GM18873 (cell line): ENCODE data around the gene RNGTT.
"Not testable (repeated sequence)": the region's sequence is repeated elsewhere in the genome, so short reads cannot be mapped to it uniquely, and the experiment has no call there.

Source experiments
- ATAC-seq: cut with Tn5 transposase; IDR thresholded peaks from one replicate; pipeline ENCODE4 v1.9.1; 2021; ENCODE audit warnings: mild to moderate bottlenecking, moderate library complexity, moderate number of reproducible peaks; ENCODE audit not compliant: unreplicated experiment, low FRiP score

The RNGTT gene

DNA sequence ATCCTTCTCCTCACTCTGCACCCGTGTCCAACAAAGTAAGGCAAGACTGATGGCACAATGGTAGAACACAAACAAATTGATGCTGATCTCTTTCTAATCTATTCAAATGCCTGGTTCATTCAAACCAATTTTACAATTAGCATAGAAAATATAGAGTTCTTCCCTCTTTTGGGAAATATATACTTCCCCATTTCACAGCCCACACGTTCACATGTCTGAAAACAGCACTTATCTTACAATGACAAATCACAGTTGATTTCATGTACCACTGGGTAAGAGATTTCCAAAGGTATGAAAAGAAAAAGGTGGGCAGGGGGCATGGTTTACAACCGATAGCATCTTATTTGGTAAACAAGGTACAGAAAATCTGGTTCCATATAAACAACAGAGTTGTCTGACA lies 137.6 kb downstream of the RNGTT start:
- ATAC-seq, result no peak

DNA sequence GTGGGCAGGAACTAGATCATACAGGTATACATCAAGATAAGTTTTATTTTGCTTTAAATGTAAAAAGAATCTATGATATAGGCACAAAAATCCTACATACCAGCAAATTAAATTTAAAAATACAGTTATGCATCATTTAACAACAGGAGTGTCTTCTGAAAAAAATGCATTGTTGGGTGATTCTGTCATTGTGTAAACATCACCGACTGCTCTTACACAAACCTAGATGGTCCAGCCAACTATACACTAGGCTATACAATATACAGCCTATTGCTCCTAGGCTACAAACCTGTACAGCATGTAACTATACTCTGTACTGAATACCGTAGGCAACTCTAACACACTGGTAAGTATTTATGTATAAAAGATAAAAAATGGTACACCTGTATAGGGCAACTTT lies 139.4 kb downstream of the RNGTT start:
- ATAC-seq, result no peak

DNA sequence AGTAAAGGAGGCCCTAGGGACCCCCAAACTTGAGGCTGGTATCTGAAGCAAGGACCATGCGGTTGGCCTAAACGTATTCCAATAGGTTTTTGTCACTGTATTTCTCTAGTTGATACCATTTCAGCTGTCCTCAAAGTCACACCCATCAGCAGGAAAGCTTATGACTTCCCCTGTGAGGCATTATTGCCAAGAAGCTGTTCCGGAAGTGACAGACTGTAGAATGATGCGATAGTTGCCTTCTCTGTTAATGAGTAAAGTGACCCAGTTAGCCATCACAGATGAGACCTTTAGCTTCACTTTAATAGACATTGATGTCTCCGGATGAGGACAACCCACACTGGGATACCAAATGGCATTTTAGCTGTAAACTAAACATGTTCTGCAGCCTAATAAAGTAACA lies 147.9 kb downstream of the RNGTT start:
- no peak for ATAC-seq

DNA sequence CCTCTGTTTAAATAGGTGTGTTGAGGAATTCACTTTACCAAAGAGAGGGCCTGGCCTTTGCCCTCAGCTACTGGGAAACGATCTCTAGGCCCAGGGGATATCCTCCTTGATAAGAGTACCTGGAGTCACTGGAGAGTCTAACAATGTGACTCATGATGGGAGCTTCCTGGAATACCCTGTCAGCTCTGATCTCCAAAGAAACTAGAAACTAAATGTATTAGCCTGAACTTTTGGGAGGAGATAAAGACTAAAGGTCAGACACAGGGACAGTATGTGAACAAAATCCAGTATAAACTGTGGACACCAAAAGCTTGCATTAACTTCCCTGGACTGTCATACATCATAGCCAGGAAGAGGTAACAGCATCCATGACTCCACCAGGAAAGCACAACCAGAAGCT lies 148.5 kb downstream of the RNGTT start:
- ATAC-seq, result no peak

DNA sequence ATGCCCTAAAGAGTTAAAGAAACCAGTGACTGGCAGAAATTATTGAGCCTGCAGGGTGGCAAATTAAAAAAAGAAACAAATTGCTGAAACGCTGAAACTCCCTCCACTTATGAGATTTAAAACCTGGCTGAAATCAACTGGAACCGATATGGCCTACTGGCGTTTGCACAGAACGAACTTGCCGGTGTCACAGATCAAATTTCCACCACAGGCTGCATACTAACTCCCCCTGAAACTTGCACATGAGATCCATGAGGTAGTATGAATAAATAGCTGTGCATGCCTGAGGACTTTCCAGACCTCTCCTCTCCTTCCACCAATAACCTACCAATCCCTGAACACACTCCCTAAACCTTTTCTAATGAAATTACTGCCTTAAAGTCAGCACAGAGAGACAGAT lies 150.4 kb downstream of the RNGTT start:
- ATAC-seq, result no peak

DNA sequence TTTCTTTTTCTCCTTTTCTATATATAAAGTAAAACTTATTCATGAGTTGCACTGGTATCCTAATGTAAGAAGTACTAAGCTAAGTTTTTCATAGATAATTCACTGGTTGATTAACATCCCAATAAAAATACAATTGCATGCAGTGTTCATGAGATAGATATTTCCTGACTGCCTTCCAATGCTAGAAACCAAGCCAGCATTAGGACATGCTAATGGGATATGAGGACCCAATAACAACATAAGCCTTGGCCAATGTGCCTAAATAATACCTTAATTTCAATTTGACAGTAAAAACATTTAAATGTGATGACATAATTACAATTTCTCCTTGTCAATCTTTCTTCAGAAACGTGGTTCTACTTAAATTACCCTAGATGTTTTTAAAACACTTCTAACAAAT lies 152.7 kb downstream of the RNGTT start:
- ATAC-seq, result no peak

DNA sequence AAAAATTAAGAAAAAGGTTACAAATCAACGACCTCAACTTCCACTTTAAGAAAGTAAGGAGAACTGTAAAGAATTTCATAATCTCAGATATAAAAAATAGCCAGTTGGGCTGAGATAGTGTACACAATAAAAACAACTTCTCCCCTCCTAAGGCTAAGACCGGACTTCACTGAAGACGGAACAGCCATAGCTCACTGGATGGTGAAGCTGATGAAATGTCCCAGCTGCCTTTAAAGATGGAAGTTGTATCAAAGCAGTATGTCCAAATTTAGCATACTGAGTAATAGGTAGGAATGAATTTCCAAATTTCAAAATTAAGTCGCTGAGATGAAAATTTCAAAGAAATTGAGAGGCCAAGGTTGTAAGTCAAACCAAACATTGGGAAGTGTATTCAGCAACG lies 153.3 kb downstream of the RNGTT start:
- no peak for ATAC-seq

DNA sequence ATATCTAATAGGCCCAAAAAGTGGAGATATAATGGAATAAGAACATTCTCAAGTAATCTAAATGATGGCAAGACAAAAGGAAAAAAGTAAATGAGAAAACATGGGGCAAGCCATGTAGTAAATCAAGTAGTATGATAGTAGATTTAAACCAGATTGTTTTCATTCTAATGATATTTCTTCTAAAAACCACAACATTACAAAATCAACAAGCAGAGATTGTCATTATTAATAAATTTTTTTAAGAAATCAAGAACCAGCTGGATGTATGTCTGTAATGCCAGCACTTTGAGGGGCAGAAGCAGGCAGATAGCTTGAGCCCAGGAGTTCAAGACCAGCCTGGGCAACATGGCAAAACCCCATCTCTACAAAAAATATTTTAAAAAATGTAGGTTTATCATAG lies 155.0 kb downstream of the RNGTT start:
- no peak for ATAC-seq

DNA sequence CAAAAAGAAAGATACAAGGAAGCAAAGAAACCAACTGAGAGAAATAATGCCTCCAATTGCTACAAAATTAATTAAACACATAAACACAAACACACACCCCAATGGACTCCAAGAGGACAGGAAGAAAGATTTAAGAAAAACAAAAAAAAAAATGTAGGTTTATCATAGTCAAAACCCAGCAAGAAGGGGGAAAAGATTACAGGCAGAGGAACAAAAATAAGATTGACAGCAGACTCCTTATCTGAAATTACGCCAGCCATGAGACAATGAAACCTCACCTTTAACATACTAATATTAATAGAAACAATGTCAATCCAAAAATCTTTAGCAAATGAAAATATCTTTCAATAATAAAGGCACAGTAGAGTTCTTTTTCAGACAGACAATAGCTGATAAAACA lies 155.8 kb downstream of the RNGTT start:
- ATAC-seq, result no peak

DNA sequence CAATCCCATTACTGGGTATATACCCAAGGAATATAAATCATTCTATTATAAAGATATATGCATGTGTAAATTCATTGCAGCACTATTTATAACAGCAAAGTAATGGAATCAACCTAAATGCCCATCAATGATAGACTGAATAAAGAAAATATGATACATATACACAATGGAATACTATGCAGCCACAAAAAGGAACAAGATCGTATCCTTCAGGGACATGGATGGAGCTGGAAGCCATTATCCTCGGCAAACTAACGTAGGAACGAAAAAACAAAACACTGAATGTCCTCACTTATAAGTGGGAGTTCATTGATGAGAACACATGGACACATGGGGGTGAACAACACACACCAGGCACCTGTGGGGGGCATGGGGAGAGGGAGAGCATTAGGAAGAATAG lies 156.7 kb downstream of the RNGTT start:
- ATAC-seq, result no peak

DNA sequence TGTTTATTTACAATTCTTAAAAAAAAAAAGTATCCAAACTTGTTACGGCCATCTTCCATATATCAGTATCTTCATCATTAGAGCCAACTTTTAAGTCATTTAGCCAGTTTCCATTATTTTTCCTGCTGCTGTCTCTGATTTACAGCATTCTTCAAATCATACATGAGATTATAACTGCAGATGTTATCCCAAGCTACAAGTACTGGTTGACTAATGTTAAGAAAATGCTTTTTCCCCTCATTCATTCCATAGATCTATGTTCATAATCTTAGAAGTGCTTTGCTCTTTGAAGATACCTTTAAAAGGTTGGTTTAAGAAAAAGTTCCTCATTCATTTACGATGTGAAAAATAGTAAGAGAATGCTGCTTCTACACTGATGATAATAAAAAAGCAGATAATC lies 158.7 kb downstream of the RNGTT start:
- no peak for ATAC-seq

DNA sequence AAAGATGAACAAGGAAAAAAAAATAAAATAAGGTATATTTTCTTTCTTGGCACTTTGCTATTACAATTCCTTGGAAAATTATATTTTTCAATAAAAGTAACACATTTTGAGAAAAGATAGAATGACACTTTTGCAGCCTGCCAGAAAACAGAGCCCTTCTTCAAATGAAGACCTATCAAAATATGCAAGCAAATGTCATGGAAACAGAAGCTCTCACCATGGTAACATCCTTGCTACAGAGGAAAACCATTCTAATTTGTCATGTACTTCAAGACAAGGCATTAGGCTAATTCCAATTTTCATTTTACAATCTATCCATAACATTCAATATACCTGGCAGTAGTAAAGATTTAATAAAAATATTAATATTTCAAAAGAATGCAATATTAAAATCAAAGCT lies 177.9 kb downstream of the RNGTT start:
- no peak for ATAC-seq

DNA sequence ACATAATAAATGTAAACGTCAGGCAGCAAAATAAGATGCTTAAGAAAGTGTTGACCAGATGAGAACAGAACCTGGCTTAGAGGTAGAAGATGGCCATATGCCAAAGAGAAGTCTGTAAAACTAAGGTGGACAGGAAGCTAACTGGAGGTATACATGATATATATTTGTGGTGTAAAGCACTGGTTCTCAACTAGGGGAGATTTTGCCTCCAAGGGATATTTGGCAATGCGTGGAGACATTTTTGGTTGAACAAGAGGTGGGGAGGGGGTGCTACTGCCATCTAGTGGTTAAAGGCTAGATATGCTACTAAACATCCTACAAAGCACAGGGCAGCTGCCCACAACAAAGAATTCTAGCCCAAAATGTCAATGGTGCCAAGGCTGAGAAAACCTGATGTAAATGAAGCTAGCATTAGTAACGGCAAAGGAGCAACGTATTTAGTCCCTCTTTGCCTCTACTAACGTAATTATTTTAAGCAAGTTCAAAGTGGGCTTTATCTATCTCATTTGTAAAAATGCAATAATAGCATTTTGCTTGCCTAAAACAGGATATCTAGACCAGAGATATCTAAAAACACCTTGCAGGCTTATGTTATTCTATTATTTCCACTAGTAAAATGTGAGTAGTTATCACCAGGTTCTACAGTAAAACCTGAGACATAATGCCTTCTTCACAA lies 182.6 kb downstream of the RNGTT start:
- ATAC-seq, result peak; percentile 68

DNA sequence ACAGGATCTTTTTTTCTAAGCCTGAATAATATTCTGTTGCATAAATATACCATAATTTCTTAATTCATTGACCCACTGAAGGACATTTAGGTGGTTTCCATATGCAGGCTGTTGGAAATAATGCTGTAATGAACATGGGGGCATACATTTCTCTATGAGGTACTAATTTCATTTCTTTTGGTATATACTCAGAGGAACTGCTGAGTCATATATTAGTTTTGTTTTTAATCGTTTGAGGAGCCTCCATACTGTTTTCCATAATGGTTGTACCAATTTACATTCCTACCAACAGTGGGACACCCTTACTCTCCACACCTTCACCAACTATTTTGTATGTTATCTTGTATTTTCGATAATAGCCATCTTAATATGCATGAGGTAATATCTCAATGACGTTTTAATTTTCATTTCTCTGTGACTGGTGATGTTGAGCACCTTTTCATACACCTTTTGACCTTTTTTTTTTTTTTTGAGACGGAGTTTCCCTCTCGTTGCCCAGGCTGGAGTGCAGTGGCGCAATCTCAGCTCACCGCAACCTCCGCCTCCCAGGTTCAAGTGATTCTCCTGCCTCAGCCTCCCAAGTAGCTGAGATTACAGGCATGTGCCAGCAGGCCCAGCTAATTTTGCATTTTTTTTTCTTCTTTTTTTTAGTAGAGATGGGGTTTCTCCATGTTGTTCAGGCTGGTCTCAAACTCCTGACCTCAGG lies 187.4 kb downstream of the RNGTT start:
- no peak for ATAC-seq

DNA sequence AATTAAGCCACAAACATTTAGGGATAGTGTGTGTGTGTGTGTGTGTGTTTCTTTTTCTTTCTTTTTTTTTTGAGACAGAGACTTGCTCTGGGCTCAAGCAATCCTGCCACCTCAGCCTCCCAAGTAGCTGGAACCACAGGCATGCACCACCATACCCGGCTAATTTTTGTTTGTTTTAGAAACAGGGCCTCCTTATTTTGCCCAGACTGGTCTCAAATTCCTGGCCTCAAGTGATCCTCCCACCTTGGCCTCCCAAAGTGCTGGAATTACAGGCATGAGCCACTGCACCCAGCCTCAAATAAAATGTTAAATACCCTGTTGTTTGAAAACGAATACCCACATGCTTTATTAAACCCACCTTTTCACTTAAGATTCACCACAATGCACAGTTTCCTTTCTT lies 195.3 kb downstream of the RNGTT start:
- not testable (repeated sequence) for ATAC-seq

DNA sequence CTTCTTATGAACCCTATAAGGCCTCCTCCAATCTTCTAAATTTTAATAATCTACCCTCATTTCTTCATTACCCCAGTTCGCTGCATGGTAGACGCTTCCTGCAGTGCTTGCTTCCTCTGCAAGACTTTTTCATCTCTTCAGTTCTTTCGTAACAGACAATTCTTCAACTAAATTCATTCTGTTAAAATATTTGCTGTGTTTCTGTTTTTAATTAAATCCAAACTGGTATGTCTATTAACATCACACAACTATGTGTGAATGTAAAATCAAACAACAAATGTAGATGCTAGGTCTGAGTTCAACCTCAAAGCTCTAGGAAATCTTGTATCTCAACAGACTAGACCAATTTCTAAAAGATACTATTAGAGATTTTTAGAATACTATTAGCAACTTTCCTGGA lies 199.3 kb downstream of the RNGTT start:
- ATAC-seq, result no peak

DNA sequence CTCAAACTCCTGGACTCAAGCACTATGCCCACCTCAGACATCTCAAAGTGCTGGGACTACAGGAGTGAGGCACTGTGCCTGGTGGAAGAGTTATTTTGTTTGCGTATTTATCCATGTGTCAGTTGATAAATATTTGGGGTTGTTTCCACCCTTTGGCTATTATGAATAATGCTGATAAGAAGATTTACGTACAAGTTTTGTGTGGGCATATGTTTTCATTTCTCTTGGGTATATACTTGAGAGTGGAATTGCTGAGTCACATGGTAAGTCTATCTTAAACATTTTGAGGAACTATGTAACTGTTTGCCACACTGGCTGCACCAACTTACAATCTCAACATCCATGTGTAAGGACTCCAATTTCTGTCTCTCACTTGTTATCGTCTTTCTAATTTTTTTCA lies 200.3 kb downstream of the RNGTT start:
- no peak for ATAC-seq

DNA sequence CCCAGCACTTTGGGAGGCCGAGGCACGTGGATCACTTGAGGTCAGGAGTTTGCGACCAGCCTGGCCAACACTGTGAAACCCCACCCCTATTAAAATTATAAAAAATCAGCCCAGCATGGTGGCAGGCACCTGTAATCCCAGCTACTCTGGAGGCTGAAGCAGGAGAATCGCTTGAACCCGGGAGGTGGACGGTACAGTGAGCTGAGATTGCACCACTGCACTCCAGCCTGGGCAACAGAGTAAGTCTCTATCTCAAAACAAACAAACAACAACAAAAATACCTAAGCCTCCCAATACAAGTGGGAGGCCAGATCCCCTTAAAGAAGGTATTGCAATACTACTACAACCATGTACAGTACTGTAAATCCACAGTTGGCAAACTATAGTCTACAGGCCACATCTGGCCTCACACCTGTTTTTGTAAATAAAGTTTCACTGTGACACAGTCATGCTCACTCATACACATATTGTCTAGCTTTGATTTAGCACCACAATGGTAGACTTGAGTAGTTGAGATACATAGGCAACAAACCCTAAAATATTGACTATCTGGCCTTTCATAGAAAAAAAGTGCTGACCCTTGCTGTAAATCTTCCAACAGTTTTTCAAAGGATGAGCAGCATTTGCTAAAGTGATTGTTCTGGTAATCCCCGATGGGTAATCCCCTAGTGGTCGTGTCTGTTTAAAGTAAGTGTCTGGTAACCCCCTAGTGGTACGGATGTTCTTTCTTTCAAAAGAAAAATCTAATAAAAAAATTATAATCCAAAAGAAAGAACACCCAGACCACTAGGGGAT lies 202.0 kb downstream of the RNGTT start:
- peak; percentile 71 for ATAC-seq

DNA sequence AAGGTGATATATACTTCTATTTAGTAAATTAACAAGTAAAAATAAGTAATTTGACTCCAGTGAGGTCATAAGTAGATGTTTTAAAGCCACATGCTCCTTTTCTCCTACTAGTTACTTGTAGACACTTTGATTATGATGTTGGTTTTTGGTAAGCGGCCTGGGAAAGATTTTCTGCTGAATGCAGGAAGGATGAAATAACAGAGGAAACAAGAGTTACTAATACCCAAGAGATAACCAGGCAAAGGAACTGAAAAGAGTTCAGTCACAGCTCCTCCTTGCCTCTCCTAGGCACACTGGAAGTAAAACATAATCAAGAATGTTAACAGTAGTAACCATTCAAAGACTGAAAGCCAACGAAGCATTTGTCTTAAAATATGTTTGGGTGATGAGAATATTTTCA lies 203.3 kb downstream of the RNGTT start:
- ATAC-seq, result no peak

DNA sequence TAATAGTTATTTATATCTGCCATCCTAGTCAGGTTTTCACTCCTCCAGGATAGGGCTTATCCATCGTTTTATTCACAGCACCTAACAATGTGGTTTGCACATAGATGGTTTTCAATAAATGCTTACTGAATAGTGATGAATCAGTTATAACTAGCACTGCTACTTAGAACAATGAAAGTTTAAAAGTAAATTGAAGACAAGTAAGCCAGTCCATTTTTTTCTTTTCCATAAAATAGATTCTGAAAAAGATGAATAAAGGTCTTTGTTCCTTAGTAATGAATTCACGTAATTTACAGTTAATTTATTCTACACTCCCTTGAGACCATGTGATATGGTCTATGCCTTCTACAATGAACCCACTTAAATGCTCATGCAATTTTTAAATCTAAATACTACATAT lies 212.5 kb downstream of the RNGTT start:
- no peak for ATAC-seq

DNA sequence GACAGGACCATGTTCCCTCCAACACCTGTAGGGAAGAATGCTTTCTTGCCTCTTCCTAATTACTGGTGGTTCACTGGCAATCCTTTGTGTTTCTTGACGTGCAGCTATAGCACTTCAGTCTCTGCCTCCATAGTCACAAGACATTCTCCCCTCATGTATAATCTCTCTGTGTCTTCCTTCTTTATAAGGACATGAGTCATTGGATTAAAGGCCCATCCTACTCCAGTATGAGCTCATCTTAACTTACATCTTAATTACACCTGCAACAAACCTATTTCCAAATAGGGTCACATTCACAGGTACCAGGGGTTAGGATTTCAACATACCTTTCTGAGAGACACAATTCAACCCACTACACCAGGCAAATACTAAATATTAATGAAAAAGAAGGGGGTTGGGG lies 213.6 kb downstream of the RNGTT start:
- no peak for ATAC-seq

DNA sequence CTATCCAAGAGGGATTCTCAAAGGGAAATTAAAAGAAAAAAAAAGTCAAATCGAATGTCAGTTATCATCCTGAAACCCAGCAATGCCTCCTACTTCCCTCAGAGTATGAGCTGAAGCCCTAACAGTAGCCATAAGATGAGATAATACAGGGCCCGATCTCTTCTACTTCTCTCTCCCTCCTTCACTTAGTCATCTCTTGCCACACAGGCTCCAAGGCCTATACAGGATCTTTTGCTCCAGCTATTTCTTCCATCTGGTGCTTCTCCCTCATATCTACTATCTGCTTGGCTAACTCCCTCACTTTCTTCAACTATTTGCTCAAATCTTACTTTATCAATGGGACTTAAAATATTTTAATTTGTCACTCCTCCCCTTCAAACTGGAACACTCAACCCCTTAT lies 215.3 kb downstream of the RNGTT start:
- ATAC-seq, result no peak
